ENCODE results near the gene CYLD. TPM values are rescaled to one million over a fixed set of nuclear protein-coding genes. Genes with fewer than 3 reads are reported as not detected.
A peak's percentile ranks its signal among the peaks of the same experiment; 100 is the strongest.

CYLD gene
- 30.7 TPM for total RNA-seq (ENCODE audit: unreplicated experiment)
- long read RNA-seq, partial matches to known transcripts, result 0 of 5 reads
- long read RNA-seq, other reads (novel, unspliced or antisense), result 3 of 5 reads

- peaks cover 7% of the 10 kb centered on the region for H3K27me3 Mint-ChIP-seq (ENCODE audit: unreplicated experiment)
- peak within 1 kb of the TSS; percentile 79 for H3K27ac Mint-ChIP-seq (ENCODE audit: unreplicated experiment)
- no peak for TF ChIP-seq CTCF (IDR thresholded peaks at IDR 0.05; ENCODE audit: unreplicated experiment)
- H3K4me1 Mint-ChIP-seq (ENCODE audit: unreplicated experiment), result peaks cover 18% of the 10 kb centered on the region
- H3K9me3 Mint-ChIP-seq (ENCODE audit: unreplicated experiment), result no peaks in the 10 kb centered on the region
- peak; percentile 99 for DNase-seq (ENCODE audit: low spot score)
- H3K4me3 Mint-ChIP-seq (ENCODE audit: unreplicated experiment), result peak within 1 kb of the TSS; percentile 91
- H3K36me3 Mint-ChIP-seq (ENCODE audit: low read depth, unreplicated experiment), result peaks cover 5% of the 10 kb centered on the region
These were observed at the start of gene CYLD for GRCh38 chr16:50741781-50742575. CYLD (plus strand) TSS chr16:50742086; CDS start chr16:50749699, 7,613 bp downstream.

GRCh38 chr16:50692644-50692998 lies 49.3 kb upstream of the CYLD start:
- Mint-ChIP-seq H3K4me3 (ENCODE audit: unreplicated experiment) (peak overlapping the region; percentile 80), H3K27ac (ENCODE audit: unreplicated experiment) (no peak overlapping the region), H3K27me3 (ENCODE audit: unreplicated experiment) (peaks cover 20% of the 10 kb centered on the region), H3K4me1 (ENCODE audit: unreplicated experiment) (peaks cover 22% of the 10 kb centered on the region), H3K36me3 (ENCODE audit: low read depth, unreplicated experiment) (peaks cover 15% of the 10 kb centered on the region), H3K9me3 (ENCODE audit: unreplicated experiment) (no peaks in the 10 kb centered on the region)
- TF ChIP-seq CTCF (IDR thresholded peaks at IDR 0.05; ENCODE audit: unreplicated experiment), result no peak
- DNase-seq (ENCODE audit: low spot score), result no peak

GRCh38 chr16:50692999-50693781 lies 48.7 kb upstream of the CYLD start, which contains the start of gene NOD2:
NOD2 (plus strand) TSS chr16:50693606; CDS start chr16:50699496, 5,890 bp downstream.
- peak; percentile 24 for DNase-seq (ENCODE audit: low spot score)
- Mint-ChIP-seq H3K9me3 (ENCODE audit: unreplicated experiment) (no peaks in the 10 kb centered on the region), H3K4me1 (ENCODE audit: unreplicated experiment) (peaks cover 17% of the 10 kb centered on the region), H3K27me3 (ENCODE audit: unreplicated experiment) (peaks cover 22% of the 10 kb centered on the region), H3K27ac (ENCODE audit: unreplicated experiment) (no peak within 1 kb of the TSS), H3K4me3 (ENCODE audit: unreplicated experiment) (peak within 1 kb of the TSS; percentile 80), H3K36me3 (ENCODE audit: low read depth, unreplicated experiment) (peaks cover 15% of the 10 kb centered on the region)
- no peak for TF ChIP-seq CTCF (IDR thresholded peaks at IDR 0.05; ENCODE audit: unreplicated experiment)

GRCh38 chr16:50694206-50694605 lies 47.7 kb upstream of the CYLD start:
- Mint-ChIP-seq H3K36me3 (ENCODE audit: low read depth, unreplicated experiment) (peaks cover 15% of the 10 kb centered on the region), H3K27ac (ENCODE audit: unreplicated experiment) (no peak overlapping the region), H3K4me3 (ENCODE audit: unreplicated experiment) (no peak overlapping the region), H3K4me1 (ENCODE audit: unreplicated experiment) (peaks cover 17% of the 10 kb centered on the region), H3K27me3 (ENCODE audit: unreplicated experiment) (peaks cover 22% of the 10 kb centered on the region), H3K9me3 (ENCODE audit: unreplicated experiment) (no peaks in the 10 kb centered on the region)
- no peak for DNase-seq (ENCODE audit: low spot score)
- TF ChIP-seq CTCF (IDR thresholded peaks at IDR 0.05; ENCODE audit: unreplicated experiment), result no peak
